GM12892 (cell line): ENCODE data around the gene FCGR2B.

Experiments used
- POLR2A ChIP-seq: IDR thresholded peaks from 2 replicates; pipeline ENCODE4 v1.6.1; 2011; ENCODE audit warnings: low read depth, low read length, control low read depth
- TAF1 ChIP-seq: IDR thresholded peaks from 2 replicates; pipeline ENCODE4 v1.6.1; 2011; ENCODE audit warnings: low read depth, mild to moderate bottlenecking, control low read depth, low read length, borderline replicate concordance

GRCh38 chr1:161720956-161721737 lies 58.2 kb downstream of the FCGR2B start, which contains the start of gene FCRLB:
- no peak for TF ChIP-seq TAF1
- no peak for TF ChIP-seq POLR2A
